ENCODE measurements around the gene ALDOB.

Gene ALDOB

GRCh38 chr9:101469026-101469425 is 33.5 kb upstream of the ALDOB start:
- DNase-seq (ENCODE audit: low read depth): no peak
- H3K4me3 ChIP-seq (ENCODE audit: control insufficient read depth, low read depth, low read length): no peak overlapping the region
- TF ChIP-seq CTCF (conservative IDR thresholded peaks at IDR 0.05; ENCODE audit: control insufficient read depth, insufficient read depth, low read depth, low read length): no peak

DNA sequence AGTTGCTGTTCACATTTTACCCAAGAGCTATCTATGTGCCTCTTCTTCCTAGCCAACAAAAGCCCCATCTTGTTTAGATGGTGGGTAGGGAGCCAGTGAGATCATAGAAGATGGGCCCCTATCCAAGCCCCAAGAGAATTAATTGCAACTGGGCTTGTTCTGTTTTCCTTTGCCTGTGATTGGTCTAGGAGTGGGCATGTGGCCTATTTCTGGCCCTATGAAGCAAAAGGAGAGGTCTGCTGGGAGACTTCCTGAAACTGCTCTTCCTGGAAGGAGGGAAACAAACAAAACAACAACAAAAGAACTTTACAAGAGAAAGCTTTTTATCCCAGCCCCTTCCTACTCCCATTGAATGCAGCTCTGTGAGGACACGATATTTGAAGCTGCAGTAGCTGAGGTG is 32.5 kb upstream of the ALDOB start:
- no peak for TF ChIP-seq CTCF (conservative IDR thresholded peaks at IDR 0.05; ENCODE audit: control insufficient read depth, insufficient read depth, low read depth, low read length)
- H3K4me3 ChIP-seq (ENCODE audit: control insufficient read depth, low read depth, low read length): no peak overlapping the region
- DNase-seq (ENCODE audit: low read depth): no peak

DNA sequence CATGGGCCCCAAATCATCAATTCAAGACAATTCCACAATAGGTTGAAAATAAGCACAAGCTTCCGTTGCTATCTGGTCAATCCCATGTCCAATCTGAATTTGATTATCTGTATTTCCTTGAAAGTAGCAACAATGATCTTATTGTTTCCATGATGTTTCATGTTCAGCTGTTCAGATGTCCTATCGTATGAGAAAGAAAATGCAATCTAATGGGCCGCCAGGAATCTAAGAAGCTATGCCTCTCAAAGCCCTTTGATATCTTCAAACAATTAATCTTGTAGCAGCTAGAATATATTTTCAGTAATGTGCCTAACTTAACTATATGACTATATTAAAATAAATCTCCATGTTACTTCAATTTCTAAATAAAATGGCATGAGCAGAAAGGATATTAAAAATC is 32.1 kb upstream of the ALDOB start:
- H3K4me3 ChIP-seq (ENCODE audit: control insufficient read depth, low read depth, low read length): no peak overlapping the region
- no peak for DNase-seq (ENCODE audit: low read depth)
- no peak for TF ChIP-seq CTCF (conservative IDR thresholded peaks at IDR 0.05; ENCODE audit: control insufficient read depth, insufficient read depth, low read depth, low read length)

- no peak overlapping the region for H3K4me3 ChIP-seq (ENCODE audit: control insufficient read depth, low read depth, low read length)
- DNase-seq (ENCODE audit: low read depth): no peak
- TF ChIP-seq CTCF (conservative IDR thresholded peaks at IDR 0.05; ENCODE audit: control insufficient read depth, insufficient read depth, low read depth, low read length): no peak
Measured at GRCh38 chr9:101466863-101467262, 31.3 kb upstream of the ALDOB start.

DNA sequence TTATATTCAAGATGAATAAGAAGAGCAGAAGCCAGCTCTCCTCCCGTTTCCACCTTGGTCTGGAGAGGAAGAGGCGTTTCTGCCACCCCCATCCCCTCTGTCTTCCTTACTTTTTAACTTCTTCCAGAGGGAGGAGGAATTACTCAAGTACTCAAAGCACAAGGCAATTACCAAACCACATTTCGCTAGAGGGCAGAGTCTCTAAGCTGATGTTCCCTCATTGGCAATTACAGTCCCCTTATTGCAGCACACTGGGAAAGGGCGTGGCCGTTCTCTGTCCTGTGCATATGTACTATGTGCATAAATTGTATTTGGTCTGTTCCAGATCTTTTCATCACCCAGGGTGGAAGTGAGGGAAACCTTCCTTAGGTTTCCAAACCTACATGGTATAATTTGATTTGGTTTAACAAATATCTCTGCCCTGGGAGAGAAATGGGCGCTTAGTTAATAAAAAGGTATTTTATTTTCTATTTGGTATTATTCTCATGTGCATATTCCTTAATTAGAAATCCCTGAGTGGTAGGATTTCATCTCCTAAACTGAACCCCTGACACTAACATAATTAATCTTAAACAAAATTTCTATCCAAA is 29.8 kb upstream of the ALDOB start:
- peak; percentile 80 for DNase-seq (ENCODE audit: low read depth)
- TF ChIP-seq CTCF (conservative IDR thresholded peaks at IDR 0.05; ENCODE audit: control insufficient read depth, insufficient read depth, low read depth, low read length): peak; percentile 58
- H3K4me3 ChIP-seq (ENCODE audit: control insufficient read depth, low read depth, low read length): no peak overlapping the region

DNA sequence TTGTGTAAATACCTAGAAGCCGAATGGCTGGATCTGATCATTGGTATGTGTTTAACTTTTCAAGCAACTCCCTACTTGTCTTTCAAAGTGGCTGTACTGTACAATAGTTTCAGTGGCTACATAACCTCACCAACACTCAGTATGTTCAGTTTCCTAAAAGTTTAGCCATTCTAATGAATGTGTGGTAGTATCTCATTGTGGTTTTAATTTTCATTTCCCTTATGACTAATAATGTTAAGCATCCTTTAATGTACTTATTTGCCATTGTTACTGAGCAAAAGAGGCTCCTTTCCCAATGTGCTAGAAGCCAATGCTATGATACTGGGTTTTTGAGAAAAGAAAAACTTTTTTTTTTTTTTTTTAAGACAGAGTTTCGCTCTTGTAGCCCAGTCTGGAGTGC is 27.8 kb upstream of the ALDOB start:
- peak; percentile 67 for DNase-seq (ENCODE audit: low read depth)
- no peak overlapping the region for H3K4me3 ChIP-seq (ENCODE audit: control insufficient read depth, low read depth, low read length)
- TF ChIP-seq CTCF (conservative IDR thresholded peaks at IDR 0.05; ENCODE audit: control insufficient read depth, insufficient read depth, low read depth, low read length): no peak

DNA sequence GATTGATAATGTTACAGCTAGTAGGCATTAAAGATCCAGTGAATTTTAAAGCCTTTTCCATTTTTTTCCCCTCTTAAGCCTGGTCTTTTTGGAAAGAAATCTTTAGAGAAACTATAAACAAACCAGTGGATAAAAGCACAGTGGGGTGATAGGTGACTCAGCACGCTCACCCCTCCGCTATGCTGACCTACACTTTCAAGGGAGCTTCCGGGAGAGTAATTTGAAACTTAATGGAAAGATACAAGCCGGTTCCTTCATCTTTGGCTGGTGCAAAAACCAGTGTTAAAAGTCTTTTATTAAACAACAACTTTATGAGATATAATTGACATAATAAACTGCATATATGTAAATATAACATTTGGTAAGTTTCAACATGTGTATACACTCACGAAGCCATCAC is 27.0 kb upstream of the ALDOB start:
- H3K4me3 ChIP-seq (ENCODE audit: control insufficient read depth, low read depth, low read length): no peak overlapping the region
- no peak for TF ChIP-seq CTCF (conservative IDR thresholded peaks at IDR 0.05; ENCODE audit: control insufficient read depth, insufficient read depth, low read depth, low read length)
- peak; percentile 54 for DNase-seq (ENCODE audit: low read depth)
